ENCODE results near the gene POU2AF1. TPM values are rescaled to one million over a fixed set of nuclear protein-coding genes. Genes with fewer than 3 reads are reported as not detected.

The POU2AF1 gene
- total and polyA plus RNA-seq, 12 donors: 0.03 to 1.7 (median 0.55) TPM; not detected in 6

DNA sequence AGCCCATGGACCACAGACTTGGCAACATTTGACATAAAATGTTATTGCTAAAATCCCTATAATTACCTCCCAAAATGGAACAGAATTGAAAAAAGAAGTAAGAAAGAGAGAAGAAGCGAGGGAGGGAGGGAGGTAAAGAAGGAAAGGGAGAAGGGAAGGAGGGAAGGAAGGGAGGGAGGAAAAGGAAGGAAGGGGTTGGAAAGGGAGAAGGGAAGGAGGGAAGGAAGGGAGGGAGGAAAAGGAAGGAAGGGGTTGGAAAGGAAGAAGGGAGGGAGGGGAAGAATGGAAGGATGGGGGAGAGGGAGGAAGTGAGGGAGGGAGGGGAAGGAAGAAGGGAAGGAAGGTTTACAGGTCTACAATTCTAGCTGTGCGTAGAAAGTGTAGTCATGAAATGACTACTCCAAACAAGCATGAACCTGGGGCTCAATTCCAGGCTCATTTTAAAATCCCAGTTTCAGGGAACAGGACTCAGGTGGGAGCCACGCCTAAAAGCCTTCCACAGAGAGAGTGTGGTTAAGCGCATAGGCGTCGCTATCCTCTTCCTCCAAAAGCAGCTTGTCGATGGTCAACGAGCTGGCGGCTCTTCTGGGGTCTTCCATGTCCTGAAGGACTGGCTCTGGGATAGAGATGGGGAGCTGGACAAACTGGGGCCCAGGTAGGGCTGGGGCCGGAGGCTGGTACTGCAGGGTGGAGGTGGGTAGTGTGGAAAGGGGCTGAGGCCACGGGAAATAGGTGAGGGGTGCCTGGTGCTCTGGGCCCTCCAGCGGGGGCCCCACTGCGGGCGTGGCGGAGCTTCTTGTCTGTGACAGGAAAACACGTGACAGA lies 25.1 kb downstream of the POU2AF1 start:
- Histone ChIP-seq H3K4me3 (no peak overlapping the region), H3K27ac (no peak overlapping the region), H3K36me3 (replicated peaks in 1 of 2) (no peaks in the 10 kb centered on the region), H3K4me1 (replicated peaks in 1 of 2) (peaks cover 0 to 11% of the 10 kb centered on the region in 2 donors), H3K9me3 (replicated peaks in 1 of 3) (no peaks in the 10 kb centered on the region), H3K27me3 (no peaks in the 10 kb centered on the region)
- WGBS, 4 donors: 93 to 97% (median 94%) methylated on average over 16 of the region's 16 CpGs
- intact Hi-C loops (cut with DNase I): no loop called here
- DNase-seq: no peak
- no peak for TF ChIP-seq POLR2A (IDR thresholded peaks at IDR 0.05)
- TF ChIP-seq CTCF (IDR thresholded peaks at IDR 0.05): no peak

DNA sequence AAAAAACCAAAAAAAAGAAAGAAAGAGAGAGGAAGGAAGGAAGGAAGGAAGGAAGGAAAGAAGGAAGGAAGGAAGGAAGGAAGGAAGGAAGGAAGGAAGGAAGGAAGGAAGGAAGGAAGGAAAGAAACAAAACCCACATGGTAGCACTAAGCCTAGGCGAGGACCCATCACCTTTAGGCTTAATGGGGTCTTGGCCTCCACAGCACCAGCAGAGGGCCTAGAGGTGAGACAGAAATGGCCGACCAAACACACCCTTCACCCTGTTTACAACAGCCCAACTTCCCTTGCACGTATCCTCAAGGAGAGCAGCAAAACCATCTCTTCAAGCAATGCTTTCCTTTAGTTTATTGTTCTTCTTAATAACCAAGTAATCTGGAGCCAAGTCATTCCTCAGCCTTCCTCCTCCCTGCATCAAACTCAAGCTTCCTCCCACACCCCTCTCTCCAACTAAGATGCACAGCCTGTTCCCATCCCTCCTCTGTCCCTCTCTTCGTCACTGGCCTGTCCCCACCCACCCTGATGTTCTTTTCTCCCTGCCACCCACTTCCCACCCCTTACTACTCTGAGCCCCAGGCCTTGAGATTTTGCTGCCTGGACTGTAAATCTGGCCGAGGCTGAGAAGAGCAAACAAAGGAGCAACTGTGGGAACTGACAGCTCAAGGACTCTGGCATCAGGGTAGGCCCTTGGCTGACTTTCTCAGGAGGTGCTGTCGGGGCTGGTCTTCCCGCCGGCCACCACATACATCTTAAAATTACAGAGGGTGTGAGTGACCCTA lies 26.0 kb downstream of the POU2AF1 start:
- intact Hi-C loops (cut with DNase I): no loop called here
- Histone ChIP-seq H3K27me3 (peaks cover under 1% of the 10 kb centered on the region), H3K9me3 (replicated peaks in 1 of 3) (no peaks in the 10 kb centered on the region), H3K4me3 (no peak overlapping the region), H3K36me3 (replicated peaks in 1 of 2) (no peaks in the 10 kb centered on the region), H3K27ac (no peak overlapping the region), H3K4me1 (replicated peaks in 1 of 2) (peaks cover 0 to 11% of the 10 kb centered on the region in 2 donors)
- no peak for DNase-seq
- TF ChIP-seq CTCF (IDR thresholded peaks at IDR 0.05): no peak
- no peak for TF ChIP-seq POLR2A (IDR thresholded peaks at IDR 0.05)
- 51 to 58% (median 52%) methylated on average over 8 of the region's 8 CpGs for WGBS, 4 donors

- TF ChIP-seq POLR2A (IDR thresholded peaks at IDR 0.05) (no peak), CTCF (IDR thresholded peaks at IDR 0.05) (no peak)
- intact Hi-C loops (cut with DNase I): no loop called here
- DNase-seq: no peak
- Histone ChIP-seq H3K9me3 (replicated peaks in 1 of 3) (no peaks in the 10 kb centered on the region), H3K27me3 (peaks cover 6% of the 10 kb centered on the region), H3K27ac (no peak overlapping the region), H3K4me3 (no peak overlapping the region), H3K36me3 (replicated peaks in 1 of 2) (no peaks in the 10 kb centered on the region), H3K4me1 (replicated peaks in 1 of 2) (peaks cover 0 to 11% of the 10 kb centered on the region in 2 donors)
- 90 to 93% (median 91%) methylated on average over 7 to 9 of the region's 9 CpGs for WGBS, 4 donors
These were observed 26.8 kb downstream of the POU2AF1 start for GRCh38 chr11:111352231-111352746.

GRCh38 chr11:111351374-111352055 lies 27.6 kb downstream of the POU2AF1 start:
- intact Hi-C loops (cut with DNase I): no loop called here
- Histone ChIP-seq H3K27ac (no peak overlapping the region), H3K4me3 (no peak overlapping the region), H3K27me3 (peaks cover 6% of the 10 kb centered on the region), H3K36me3 (replicated peaks in 1 of 2) (no peaks in the 10 kb centered on the region), H3K9me3 (replicated peaks in 1 of 3) (no peaks in the 10 kb centered on the region), H3K4me1 (replicated peaks in 1 of 2) (peaks cover 0 to 11% of the 10 kb centered on the region in 2 donors)
- 50 to 54% (median 53%) methylated on average over 10 of the region's 10 CpGs for WGBS, 4 donors
- DNase-seq: no peak
- TF ChIP-seq POLR2A (IDR thresholded peaks at IDR 0.05) (no peak), CTCF (IDR thresholded peaks at IDR 0.05) (no peak)

Data from adrenal gland (tissue), 12 donors.